GM13976 (cell line): Measurements from ENCODE around the gene SHROOM2.

Source experiments
- DNase-seq: peaks from one replicate; pipeline ENCODE4 v3.0.0; 2012; ENCODE audit warnings: low spot score
- in situ Hi-C: fragments of 300-500 bp; cut with MboI; formaldehyde crosslinking; loops from one replicate; pipeline ENCODE4 v1.12.0; 2022; ENCODE audit warnings: low sequenced_read_pairs, mixed read lengths, inconsistent platforms; ENCODE audit not compliant: unreplicated experiment
- TF ChIP-seq, protein P1 (sequence below): IDR thresholded peaks from 2 replicates; pipeline ENCODE4 v1.5.1; 2012; ENCODE audit warnings: borderline replicate concordance, mild to moderate bottlenecking; ENCODE audit not compliant: insufficient read depth; ENCODE audit errors: extremely low read depth, missing control alignments, control extremely low read depth

Gene SHROOM2

DNA sequence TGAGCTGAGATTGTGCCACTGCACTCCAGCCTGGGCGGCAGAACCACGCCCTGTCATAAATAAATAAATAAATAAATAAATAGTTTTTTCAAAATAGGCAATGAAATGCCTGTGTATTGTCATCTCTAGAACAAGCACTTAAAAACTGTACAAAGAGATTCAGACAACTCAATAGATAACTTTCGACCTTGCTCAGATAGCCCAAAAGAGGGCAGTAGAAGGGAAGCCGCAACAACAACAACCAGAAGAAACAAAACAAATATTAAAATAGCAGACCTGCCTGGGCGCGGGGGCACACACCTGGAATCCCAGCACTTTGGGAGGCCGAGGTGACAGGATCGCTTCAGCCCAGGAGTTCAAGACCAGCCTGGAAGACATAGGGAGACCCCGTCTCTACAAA lies 171.5 kb downstream of the SHROOM2 start:
- no peak for DNase-seq
- TF ChIP-seq, protein P1, sequence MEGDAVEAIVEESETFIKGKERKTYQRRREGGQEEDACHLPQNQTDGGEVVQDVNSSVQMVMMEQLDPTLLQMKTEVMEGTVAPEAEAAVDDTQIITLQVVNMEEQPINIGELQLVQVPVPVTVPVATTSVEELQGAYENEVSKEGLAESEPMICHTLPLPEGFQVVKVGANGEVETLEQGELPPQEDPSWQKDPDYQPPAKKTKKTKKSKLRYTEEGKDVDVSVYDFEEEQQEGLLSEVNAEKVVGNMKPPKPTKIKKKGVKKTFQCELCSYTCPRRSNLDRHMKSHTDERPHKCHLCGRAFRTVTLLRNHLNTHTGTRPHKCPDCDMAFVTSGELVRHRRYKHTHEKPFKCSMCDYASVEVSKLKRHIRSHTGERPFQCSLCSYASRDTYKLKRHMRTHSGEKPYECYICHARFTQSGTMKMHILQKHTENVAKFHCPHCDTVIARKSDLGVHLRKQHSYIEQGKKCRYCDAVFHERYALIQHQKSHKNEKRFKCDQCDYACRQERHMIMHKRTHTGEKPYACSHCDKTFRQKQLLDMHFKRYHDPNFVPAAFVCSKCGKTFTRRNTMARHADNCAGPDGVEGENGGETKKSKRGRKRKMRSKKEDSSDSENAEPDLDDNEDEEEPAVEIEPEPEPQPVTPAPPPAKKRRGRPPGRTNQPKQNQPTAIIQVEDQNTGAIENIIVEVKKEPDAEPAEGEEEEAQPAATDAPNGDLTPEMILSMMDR: no peak
- in situ Hi-C loops: no loop called here

- TF ChIP-seq, protein P1: no peak
- in situ Hi-C loops: no loop called here
- no peak for DNase-seq
Measured at GRCh38 chrX:9958183-9958582, 172.0 kb downstream of the SHROOM2 start.

- in situ Hi-C loops: no loop called here
- no peak for DNase-seq
- TF ChIP-seq, protein P1: no peak
Measured at GRCh38 chrX:9961750-9962149, 175.5 kb downstream of the SHROOM2 start.

GRCh38 chrX:9966775-9967408 lies 180.7 kb downstream of the SHROOM2 start, which contains the start of gene CLDN34:
Gene CLDN34 (plus strand): TSS chrX:9967358. CDS start chrX:9967358, 0 bp downstream.
- DNase-seq: no peak
- TF ChIP-seq, protein P1: no peak
- in situ Hi-C loops: no loop called here

GRCh38 chrX:9977635-9978034 lies 191.4 kb downstream of the SHROOM2 start:
- in situ Hi-C loops: no loop called here
- DNase-seq: no peak
- TF ChIP-seq, protein P1: no peak

GRCh38 chrX:9980401-9980800 lies 194.2 kb downstream of the SHROOM2 start:
- TF ChIP-seq, protein P1: no peak
- DNase-seq: no peak
- in situ Hi-C loops: loop anchor here (10.0 kb wide), 1 partner anchor 96 kb away; no protein-coding TSS in a partner anchor

DNA sequence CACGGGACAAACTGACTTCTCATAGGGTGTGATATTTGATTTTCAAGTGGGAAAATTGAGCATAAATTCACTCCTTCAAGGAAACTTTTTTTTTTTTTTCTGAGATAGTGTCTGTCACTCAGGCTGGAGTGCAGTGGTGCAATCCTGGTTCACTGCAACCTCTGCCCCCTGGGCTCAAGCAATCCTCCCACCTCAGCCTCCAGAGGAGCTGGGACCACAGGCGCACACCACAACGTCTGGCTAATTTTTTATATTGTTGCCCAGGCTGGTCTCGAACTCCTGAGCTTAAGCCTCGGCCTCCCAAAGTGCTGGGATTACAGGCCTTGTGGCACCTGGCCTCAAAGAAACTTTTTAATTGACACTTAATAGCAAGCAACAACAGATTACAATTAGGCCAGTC lies 194.7 kb downstream of the SHROOM2 start:
- in situ Hi-C loops: loop anchor here (10.0 kb wide), 1 partner anchor 96 kb away; no protein-coding TSS in a partner anchor
- TF ChIP-seq, protein P1: no peak
- no peak for DNase-seq
